Hematopoietic multipotent progenitor cell treated with erythropoietin and hydrocortisone succinate and interleukin-3 and kit ligand, for 4 days (in vitro differentiated cells): Measurements from ENCODE around the gene TLR8.

Experiments used
- DNase-seq: peaks from one replicate; pipeline ENCODE4 v3.0.0-alpha.2; 2015

Gene TLR8

GRCh38 chrX:12906046-12906761, at the start of gene TLR8:
TLR8 (plus strand) TSS chrX:12906620; CDS start chrX:12906707, 87 bp downstream.
- no peak for DNase-seq

GRCh38 chrX:12865359-12865758, 41.1 kb upstream of the TLR8 start:
- DNase-seq = no peak

- no peak for DNase-seq
These were observed 39.7 kb upstream of the TLR8 start, which contains the start of gene TLR7 for GRCh38 chrX:12866451-12867377. TLR7 (plus strand) TSS chrX:12867072; CDS start chrX:12867579, 507 bp downstream.

- DNase-seq = peak; percentile 5
These were observed 38.7 kb upstream of the TLR8 start for GRCh38 chrX:12867685-12868084.

GRCh38 chrX:12868747-12869146, 37.7 kb upstream of the TLR8 start:
- no peak for DNase-seq

- DNase-seq = no peak
These were observed 35.2 kb upstream of the TLR8 start for GRCh38 chrX:12871257-12871656.

GRCh38 chrX:12872741-12873140, 33.7 kb upstream of the TLR8 start:
- DNase-seq = no peak

GRCh38 chrX:12874581-12874980, 31.8 kb upstream of the TLR8 start:
- no peak for DNase-seq

GRCh38 chrX:12877386-12877785, 29.0 kb upstream of the TLR8 start:
- no peak for DNase-seq

- DNase-seq = no peak
These were observed 27.9 kb upstream of the TLR8 start for GRCh38 chrX:12878536-12878935.

- no peak for DNase-seq
These were observed 24.5 kb upstream of the TLR8 start for GRCh38 chrX:12881914-12882313.

GRCh38 chrX:12885508-12885907, 20.9 kb upstream of the TLR8 start:
- DNase-seq = no peak

- no peak for DNase-seq
These were observed 19.9 kb upstream of the TLR8 start for GRCh38 chrX:12886545-12886944.

- DNase-seq = no peak
These were observed 19.3 kb upstream of the TLR8 start for GRCh38 chrX:12887141-12887540.

GRCh38 chrX:12887767-12888166, 18.7 kb upstream of the TLR8 start:
- DNase-seq = no peak

- DNase-seq = peak; percentile 55
These were observed 16.0 kb upstream of the TLR8 start for GRCh38 chrX:12890467-12890866.

- DNase-seq = no peak
These were observed 15.2 kb upstream of the TLR8 start for GRCh38 chrX:12891171-12891570.

GRCh38 chrX:12891915-12892506, 14.4 kb upstream of the TLR8 start:
- no peak for DNase-seq

- DNase-seq = no peak
These were observed 13.7 kb upstream of the TLR8 start for GRCh38 chrX:12892716-12893115.

GRCh38 chrX:12894074-12895030, 12.1 kb upstream of the TLR8 start:
- DNase-seq = peak; percentile 66

GRCh38 chrX:12895866-12896265, 10.6 kb upstream of the TLR8 start:
- no peak for DNase-seq

- no peak for DNase-seq
These were observed 9.5 kb upstream of the TLR8 start for GRCh38 chrX:12896935-12897334.
